ENCODE results near the gene PDZRN4. TPM values are rescaled to one million over a fixed set of nuclear protein-coding genes. Genes with fewer than 3 reads are reported as not detected.
A peak's percentile ranks its signal among the peaks of the same experiment; 100 is the strongest.
"Not testable (repeated sequence)": the region's sequence is repeated elsewhere in the genome, so short reads cannot be mapped to it uniquely, and the experiment has no call there.

Gene PDZRN4
- total RNA-seq, 1 donor from 2014 or later: not detected

- ATAC-seq (no peak), DNase-seq (ENCODE audit: missing footprints) (no peak)
- intact Hi-C loops (cut with DNase I): no loop called here
These were observed 376.7 kb downstream of the PDZRN4 start for GRCh38 chr12:41564816-41565215.

GRCh38 chr12:41566703-41567102 lies 378.6 kb downstream of the PDZRN4 start:
- no peak for DNase-seq (ENCODE audit: missing footprints)
- no peak for ATAC-seq
- intact Hi-C loops (cut with DNase I): no loop called here

- intact Hi-C loops (cut with DNase I): no loop called here
- ATAC-seq: no peak
- peak; percentile 60 for DNase-seq (ENCODE audit: missing footprints)
These were observed 385.3 kb downstream of the PDZRN4 start for GRCh38 chr12:41573445-41573844.

GRCh38 chr12:41576925-41577324 lies 388.8 kb downstream of the PDZRN4 start:
- DNase-seq (ENCODE audit: missing footprints): no peak
- intact Hi-C loops (cut with DNase I): no loop called here
- ATAC-seq: no peak

GRCh38 chr12:41577995-41578394 lies 389.9 kb downstream of the PDZRN4 start:
- intact Hi-C loops (cut with DNase I): no loop called here
- ATAC-seq (no peak), DNase-seq (ENCODE audit: missing footprints) (no peak)

- DNase-seq (ENCODE audit: missing footprints) (no peak), ATAC-seq (no peak)
- intact Hi-C loops (cut with DNase I): no loop called here
These were observed 397.7 kb downstream of the PDZRN4 start for GRCh38 chr12:41585784-41586183.

DNA sequence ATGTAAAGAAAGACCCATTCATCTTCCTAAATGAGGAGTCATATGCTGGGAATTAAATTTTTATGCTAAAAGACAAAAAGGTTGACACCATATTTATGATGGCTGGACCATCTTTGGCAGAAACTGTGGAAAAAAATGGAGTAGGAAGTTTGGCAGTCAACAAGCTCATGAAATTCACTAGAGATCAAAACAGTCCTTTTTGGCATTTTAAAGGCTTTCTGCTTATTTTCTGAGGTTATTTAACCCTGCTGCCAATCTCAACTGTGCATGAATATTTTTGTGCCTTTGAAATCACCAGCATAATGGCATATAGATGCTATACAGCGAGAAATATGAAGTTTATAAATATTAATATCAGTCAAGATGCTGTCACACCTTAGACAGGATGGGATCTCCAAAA lies 399.5 kb downstream of the PDZRN4 start:
- no peak for ATAC-seq
- no peak for DNase-seq (ENCODE audit: missing footprints)
- intact Hi-C loops (cut with DNase I): no loop called here

DNA sequence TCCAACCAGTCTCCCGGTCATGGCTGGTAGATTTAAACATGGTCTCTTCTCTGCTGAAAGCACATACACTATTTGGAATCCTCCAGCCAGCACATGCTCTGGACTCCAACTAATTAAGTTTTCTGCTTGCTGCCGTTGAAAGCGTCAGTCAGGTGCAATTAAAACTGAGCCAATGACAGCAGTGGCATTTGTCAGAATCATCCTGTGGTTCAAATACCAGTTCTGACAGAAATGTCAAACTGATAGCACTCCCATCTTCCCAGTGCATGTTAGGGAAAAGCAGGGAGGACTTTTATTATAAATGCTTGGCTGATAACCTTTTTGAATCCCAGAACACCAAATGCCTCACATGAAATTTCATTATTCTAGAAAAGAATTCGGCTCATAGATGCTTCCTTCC lies 401.8 kb downstream of the PDZRN4 start:
- no peak for ATAC-seq
- DNase-seq (ENCODE audit: missing footprints): no peak
- intact Hi-C loops (cut with DNase I): no loop called here

DNA sequence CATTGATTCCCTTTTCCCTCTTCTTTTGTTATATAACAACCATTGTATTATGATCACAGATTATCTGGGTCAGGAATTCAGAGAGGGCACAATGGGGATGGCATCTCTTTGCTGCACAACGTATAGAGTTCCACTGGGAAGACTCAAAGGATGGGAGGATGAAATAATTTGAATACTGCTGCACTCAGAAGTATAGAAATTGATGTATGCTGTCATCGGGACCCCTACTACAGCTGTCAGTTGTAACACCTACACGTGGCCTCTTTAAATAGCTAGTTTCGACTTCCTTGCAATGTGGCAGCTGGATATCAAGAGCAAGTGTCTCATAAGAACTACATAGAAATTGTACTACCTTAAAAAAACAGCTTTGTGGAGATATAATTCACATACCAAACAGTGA lies 408.1 kb downstream of the PDZRN4 start:
- no peak for DNase-seq (ENCODE audit: missing footprints)
- intact Hi-C loops (cut with DNase I): no loop called here
- ATAC-seq: no peak

DNA sequence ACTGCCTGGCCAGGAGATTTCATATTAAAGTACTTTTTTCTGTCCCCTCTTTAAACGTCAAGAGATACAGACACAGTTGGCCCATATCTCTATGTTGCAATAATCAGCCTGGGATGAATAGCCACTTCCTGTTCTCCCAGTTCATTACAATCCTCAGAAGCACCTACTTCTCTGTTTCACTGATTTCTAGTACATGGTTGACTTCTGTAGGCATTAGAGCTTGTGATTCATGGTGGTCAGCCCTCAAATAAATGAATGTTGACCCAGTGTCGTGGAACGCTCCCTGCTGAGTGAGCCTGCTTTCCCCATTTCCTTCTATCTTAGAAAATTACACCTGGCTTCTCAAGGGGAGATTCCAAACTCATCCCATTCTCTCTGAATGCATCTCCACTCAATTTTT lies 416.7 kb downstream of the PDZRN4 start:
- DNase-seq (ENCODE audit: missing footprints): no peak
- no peak for ATAC-seq
- intact Hi-C loops (cut with DNase I): no loop called here

GRCh38 chr12:41605545-41606305 lies 417.6 kb downstream of the PDZRN4 start:
- ATAC-seq (no peak), DNase-seq (ENCODE audit: missing footprints) (no peak)
- intact Hi-C loops (cut with DNase I): no loop called here

GRCh38 chr12:41606468-41607445 lies 418.6 kb downstream of the PDZRN4 start:
- intact Hi-C loops (cut with DNase I): no loop called here
- DNase-seq (ENCODE audit: missing footprints) (no peak), ATAC-seq (no peak)

GRCh38 chr12:41612892-41613557 lies 424.9 kb downstream of the PDZRN4 start:
- no peak for DNase-seq (ENCODE audit: missing footprints)
- no peak for ATAC-seq
- intact Hi-C loops (cut with DNase I): no loop called here

- DNase-seq (ENCODE audit: missing footprints); intact Hi-C loops (cut with DNase I); ATAC-seq: not testable (repeated sequence)
These were observed 427.1 kb downstream of the PDZRN4 start for GRCh38 chr12:41615174-41615573.

DNA sequence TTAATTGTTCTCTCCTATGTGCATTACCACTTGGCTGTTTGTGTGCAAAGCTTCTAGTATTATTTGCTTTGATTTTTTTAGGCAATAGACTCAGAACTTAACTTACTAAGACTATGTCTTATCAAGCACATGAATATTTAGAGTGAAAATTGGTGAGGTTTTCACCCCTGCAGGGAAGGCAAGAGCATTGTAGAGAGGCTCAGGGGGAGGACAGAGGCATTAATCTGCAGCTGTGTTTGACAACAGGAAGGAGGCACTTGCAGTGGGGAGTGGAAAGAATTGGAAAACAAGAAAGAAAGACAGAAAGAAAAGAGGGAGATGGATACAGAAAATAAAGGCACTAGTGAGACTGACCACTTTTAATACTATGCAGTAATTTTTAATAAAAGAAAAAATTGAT lies 431.6 kb downstream of the PDZRN4 start:
- DNase-seq (ENCODE audit: missing footprints) (no peak), ATAC-seq (no peak)
- intact Hi-C loops (cut with DNase I): no loop called here

DNA sequence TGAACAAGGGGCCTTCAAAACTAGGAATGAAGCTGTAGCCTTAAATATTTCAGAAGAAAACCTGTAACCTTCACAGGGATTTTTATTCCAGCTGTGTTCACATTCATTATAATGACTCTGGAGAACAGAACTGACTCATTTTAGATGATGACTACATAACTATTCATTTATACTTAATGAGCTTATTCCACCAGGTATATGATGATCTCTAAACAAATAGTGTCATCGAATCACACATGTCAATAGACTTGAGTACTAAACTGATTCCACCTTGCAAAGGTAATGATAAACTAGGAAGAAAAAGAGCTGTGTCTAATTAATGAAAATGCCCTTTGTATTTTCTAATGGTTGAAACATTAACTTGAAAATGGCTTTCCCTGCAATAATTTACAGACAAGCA lies 433.2 kb downstream of the PDZRN4 start:
- intact Hi-C loops (cut with DNase I): no loop called here
- DNase-seq (ENCODE audit: missing footprints): no peak
- ATAC-seq: no peak

Measured in Right ventricle myocardium inferior (tissue), 1 donor.